Gastrocnemius medialis (tissue), 4 donors: ENCODE measurements around the gene VTN.

Experiments
- POLR2A ChIP-seq, 2 donors: fragments of 450-650 bp; IDR thresholded peaks; one replicate each; pipeline ENCODE4 v1.6.1; 2017; ENCODE audit warnings: antibody characterized with exemption in 2 of 2, mild to moderate bottlenecking in 2 of 2, moderate library complexity in 2 of 2
- TF ChIP-seq, protein P1 (sequence below), 5 experiments: fragments of 450-650 bp in 3 of 5; fragments of 200-600 bp in 2 of 5; sonication (generic) in 2 of 5; IDR thresholded peaks in 4 of 5; conservative IDR thresholded peaks in 1 of 5; 1 replicate in 4 of 5; 2 replicates in 1 of 5; pipeline ENCODE4 v1.5.1; 2016 to 2019; ENCODE audit warnings: antibody characterized with exemption in 5 of 5, mild to moderate bottlenecking in 3 of 5, moderate library complexity in 3 of 5

DNA sequence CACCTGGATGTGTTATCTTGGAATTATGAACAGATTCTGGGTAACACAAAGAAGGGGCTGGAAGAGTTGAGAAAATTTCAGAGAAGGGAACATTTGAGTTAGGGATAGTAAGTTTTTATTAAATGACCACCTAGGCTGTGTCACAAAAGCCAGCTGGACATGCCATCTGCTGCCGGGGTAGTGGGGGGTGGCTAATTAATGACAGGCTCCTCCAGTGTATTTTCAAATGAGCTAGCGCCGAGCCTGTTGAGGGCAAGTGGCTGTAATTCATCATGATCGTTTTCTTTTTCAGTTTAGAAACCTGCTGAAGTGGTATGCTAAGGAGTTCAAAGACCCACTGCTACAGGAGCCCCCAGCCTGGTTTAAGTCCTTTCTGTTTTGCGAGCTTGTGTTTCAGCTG is 44.9 kb downstream of the VTN start:
- no peak for TF ChIP-seq POLR2A (IDR thresholded peaks at IDR 0.05)
- TF ChIP-seq, protein P1, sequence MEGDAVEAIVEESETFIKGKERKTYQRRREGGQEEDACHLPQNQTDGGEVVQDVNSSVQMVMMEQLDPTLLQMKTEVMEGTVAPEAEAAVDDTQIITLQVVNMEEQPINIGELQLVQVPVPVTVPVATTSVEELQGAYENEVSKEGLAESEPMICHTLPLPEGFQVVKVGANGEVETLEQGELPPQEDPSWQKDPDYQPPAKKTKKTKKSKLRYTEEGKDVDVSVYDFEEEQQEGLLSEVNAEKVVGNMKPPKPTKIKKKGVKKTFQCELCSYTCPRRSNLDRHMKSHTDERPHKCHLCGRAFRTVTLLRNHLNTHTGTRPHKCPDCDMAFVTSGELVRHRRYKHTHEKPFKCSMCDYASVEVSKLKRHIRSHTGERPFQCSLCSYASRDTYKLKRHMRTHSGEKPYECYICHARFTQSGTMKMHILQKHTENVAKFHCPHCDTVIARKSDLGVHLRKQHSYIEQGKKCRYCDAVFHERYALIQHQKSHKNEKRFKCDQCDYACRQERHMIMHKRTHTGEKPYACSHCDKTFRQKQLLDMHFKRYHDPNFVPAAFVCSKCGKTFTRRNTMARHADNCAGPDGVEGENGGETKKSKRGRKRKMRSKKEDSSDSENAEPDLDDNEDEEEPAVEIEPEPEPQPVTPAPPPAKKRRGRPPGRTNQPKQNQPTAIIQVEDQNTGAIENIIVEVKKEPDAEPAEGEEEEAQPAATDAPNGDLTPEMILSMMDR (IDR thresholded peaks at IDR 0.05 in 4 of 5, conservative IDR thresholded peaks at IDR 0.05 in 1 of 5), result no peak
